GM19193 (cell line): ENCODE measurements around the gene STK25.

ENCODE experiments used
- POLR2A ChIP-seq: IDR thresholded peaks from 4 replicates; pipeline ENCODE4 v1.6.1; 2011; ENCODE audit not compliant: insufficient read depth, insufficient read length; ENCODE audit errors: extremely low read depth

STK25 gene

GRCh38 chr2:241443486-241444223 is 64.7 kb downstream of the STK25 start:
- no peak for TF ChIP-seq POLR2A
